GM20431 (cell line): ENCODE data around the gene HIVEP3.

Source experiments
- in situ Hi-C: fragments of 300-500 bp; cut with MseI, MboI; formaldehyde crosslinking; loops from one replicate; pipeline ENCODE4 v1.15.0; 2020; ENCODE audit warnings: low sequenced_read_pairs; ENCODE audit not compliant: unreplicated experiment

Gene HIVEP3

DNA sequence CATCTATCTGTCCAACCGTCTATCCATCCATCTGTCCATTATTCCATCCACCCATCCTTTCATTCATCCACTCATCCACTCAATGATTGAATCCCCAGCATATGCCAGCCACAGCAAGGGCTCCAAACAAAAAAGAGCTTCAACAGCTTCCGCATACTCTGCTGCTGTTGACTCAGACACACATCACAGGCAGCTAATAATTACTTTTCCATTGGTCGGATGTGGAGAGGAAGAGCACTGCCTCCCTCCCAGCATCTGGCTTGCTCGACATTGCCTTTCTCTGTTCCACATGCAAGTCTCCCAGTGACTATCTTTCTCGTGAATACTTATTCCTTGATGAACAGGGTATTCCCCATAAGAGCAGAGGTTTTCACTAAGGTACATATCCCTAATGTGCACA is 176.5 kb downstream of the HIVEP3 start:
- in situ Hi-C loops, result no loop called here

DNA sequence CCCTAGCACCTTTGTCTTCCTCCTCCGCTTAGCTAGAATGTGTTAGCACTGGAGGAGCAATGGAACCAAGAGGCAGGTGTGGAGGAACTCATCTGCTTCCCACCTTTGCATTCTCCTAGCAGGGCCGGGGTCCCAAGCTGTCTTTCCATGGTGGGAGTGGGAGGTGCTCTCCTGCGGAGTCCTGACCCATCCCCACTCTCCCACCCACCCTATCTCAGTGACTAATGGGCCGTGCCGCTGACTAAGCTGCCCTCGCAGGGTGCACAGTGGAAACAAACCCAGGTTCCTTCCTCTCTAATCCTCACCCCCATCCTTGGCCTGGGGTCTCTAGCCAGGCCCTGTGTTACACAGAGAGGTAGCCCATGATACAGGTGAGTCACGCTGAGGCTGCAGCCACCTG is 177.5 kb downstream of the HIVEP3 start:
- in situ Hi-C loops, result no loop called here

DNA sequence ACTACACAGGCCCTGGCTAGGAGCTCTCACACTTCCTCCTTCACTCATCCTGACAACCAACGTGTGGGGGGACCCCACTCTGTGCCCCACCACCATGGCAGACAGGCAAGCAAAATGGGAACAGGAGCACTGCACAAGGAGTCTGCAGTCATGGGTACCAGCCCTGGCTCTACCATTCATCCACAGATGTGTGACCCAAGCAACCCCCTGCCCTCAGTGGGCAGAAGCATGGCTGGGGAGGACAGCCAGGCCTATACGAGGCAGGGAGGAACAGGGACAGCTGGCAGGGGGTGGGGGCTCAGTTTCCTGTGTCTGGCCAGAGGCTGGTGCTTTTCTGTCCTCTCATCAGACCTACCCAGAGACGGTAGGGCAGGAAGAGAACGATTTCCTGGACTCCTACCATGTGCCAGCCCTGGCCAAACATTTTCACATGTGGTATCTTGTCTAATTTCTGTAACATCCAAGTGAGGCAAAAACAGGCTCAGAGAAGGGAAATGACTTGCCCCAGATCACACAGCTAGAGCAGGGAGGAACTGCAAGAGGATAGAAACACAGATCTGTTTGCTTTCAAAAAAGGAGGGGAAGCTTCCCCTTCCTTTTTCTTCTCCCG is 178.0 kb downstream of the HIVEP3 start:
- in situ Hi-C loops, result no loop called here

DNA sequence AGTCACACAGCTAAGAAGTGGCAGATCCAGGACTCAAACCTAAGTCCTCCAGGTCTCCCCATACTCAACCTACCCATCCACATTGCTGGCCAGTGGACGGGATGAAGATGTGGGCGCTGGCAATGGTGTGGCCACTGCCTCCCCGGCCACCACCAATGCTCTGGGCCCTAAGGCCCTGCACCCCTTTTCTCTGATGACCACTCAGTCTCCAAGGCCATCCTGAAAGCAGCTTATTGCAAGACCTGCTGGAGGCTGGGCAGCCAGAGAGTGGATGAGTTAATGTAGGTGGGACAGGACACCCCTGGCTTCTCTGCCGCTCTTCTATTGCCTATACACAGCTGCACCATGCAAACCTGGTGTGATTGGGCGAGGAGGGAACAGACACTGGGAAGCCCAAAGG is 178.7 kb downstream of the HIVEP3 start:
- in situ Hi-C loops, result no loop called here

DNA sequence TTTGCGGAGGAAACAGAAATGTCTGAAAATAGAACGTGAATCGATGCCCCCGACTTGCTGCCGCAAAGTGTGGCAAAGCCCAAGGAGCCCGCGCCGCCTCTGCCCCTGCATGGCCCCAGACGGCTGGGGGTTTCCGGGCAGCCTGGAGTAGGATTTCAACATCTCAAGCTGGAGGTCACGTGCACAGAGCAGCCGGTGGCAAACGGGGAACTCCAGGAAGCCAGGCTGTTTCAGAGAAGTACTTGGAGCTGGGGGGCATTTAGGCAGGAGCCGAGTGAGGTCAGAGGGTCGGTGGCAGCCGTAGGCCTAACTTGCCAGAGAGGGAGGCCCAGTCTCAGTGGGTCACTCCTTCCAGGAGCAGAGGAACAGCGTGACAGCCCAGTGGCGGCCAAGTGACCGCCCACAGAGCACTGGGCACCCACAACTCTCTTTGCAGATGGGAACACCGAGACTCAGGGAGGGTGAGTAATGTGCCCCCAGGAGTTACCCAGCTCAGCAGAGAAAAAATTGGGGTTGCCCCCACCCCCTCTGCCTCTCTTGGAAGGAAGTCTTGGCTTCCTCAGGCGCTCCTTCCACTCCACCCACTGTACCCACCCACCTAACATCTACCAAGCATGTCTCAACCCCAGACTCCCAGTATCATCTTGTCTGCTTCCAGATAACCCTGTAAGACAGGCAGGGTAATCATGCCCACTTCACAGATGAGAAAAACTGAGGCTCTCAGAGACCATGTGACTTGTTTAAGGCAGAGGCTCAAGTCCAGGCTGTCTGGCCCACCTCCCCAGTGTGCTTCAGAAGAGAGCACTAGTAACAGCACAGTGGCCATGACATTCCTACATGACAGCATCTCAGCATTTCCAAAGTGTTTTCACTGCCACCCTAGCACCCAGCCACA is 179.4 kb downstream of the HIVEP3 start:
- in situ Hi-C loops, result no loop called here

DNA sequence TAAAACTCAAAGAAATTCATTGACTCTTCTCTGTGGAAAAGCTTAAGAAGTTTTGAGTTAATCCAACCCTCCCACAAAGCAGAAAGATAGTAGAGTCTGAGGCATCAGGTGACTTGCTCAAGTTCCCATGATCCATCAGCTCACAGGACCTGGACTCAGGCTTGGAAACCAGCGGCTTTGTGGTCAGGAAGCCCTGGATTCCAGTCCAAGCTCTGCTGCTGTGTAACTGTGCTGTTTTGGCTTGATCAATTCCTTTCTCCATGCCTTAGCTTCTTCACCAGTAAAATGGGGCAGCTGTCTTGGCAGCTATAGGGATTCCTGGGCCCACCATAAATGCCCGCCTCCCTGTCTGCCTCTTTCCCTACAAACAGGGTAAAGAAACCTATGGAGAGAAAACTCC is 180.2 kb downstream of the HIVEP3 start:
- in situ Hi-C loops, result no loop called here

DNA sequence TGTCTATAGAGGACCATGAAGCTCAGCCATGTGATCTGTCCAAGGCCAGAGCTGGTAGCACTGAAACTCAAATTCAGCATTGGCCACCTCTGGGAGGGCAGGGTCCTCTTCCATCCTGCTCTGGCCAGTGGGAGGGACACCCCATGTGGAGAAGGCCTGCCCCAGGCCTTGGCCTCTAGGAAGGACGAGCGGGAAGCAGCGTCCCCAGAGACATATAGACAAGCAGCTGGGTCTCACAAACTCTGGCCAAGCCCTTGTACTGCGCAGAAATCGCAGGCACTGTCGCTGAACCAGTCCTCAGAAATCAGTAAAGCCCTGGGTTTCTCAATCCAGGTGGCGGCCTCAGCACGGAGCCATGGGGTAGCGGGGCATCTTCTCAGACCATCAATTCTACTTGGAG is 180.7 kb downstream of the HIVEP3 start:
- in situ Hi-C loops, result no loop called here

DNA sequence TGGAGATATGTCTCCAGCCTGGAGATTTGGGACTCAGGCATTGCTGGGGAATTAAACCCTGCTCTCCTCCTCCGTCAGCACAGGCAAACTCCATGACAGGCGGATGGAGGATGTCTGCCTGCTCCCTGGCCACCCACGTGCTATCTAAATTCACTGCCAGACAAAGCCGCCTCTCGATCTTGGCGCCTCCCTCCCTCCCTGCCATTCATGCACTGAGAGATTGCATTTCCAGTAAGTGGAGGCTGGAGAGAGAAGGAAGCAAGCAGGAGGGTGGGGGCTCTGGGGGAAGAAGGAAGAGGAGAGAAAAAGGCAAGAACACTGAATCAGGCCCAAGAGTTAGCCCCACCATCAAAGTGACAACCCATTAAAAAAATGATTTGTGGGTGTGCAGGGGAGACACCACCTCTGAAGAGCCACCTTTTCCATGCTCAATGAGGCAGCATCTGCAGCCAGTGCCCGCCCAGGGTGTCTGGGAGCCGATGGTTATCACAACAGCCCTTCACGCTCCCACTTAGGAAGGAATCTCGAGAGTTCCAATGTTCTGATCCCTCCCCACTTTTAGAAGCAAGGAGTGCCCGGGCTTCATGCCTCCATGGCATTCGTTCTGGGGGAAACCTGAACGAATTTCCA is 183.0 kb downstream of the HIVEP3 start:
- in situ Hi-C loops, result no loop called here

DNA sequence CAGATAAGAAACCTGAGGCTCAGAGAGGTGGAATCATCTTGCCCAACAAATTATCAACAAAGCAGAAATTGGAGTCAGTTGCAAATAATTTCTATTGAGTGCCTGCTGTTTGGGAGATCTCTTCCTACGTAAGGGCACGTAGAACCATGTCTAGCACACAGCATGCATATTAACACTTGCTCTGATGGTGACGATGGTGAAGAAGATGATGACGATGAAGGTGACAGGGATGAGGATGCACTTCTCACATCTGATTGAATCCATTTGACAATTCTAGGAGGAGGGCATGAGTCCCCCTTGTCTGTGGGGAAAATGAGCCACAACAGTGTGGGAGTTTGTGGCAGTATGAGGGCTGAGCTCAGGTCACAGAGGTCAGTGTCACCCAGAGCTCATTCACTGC is 183.6 kb downstream of the HIVEP3 start:
- in situ Hi-C loops, result no loop called here

DNA sequence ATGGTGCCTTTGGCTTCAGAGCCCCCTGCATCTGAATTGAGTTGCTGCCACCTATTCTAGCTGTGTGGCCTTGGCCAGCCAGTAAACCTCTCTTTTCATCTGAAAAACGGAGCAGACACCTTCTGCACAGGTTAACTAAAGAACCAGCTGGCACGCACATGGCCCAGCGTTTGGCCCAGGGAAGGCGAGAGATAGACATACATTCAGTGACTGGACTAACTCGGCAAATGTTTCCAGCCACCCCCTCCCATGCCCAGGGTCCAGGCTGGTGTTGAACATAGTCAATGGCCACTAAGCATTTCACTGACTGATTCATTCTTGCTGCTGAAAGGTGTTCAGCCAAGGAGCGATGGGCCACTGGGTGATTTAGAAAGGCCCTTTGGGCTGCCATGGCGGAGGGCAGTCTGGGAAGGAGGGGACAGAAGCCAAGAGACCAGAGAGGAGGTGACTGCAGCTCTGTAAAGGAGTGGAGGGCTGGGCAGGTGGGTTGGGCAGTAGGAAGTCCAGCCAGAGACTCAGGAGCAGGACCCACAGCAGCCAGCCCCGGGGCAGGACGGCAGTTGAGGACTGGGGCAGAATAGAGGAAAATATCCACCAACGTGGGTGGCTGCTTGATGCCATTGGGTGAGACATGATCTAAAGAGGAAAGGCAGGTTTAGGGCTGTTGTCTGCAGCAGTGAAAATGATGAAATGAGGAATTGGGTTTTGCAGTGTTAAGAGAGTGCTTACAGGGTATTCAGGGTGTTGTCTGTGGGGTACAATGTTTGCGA is 184.3 kb downstream of the HIVEP3 start:
- in situ Hi-C loops, result no loop called here

DNA sequence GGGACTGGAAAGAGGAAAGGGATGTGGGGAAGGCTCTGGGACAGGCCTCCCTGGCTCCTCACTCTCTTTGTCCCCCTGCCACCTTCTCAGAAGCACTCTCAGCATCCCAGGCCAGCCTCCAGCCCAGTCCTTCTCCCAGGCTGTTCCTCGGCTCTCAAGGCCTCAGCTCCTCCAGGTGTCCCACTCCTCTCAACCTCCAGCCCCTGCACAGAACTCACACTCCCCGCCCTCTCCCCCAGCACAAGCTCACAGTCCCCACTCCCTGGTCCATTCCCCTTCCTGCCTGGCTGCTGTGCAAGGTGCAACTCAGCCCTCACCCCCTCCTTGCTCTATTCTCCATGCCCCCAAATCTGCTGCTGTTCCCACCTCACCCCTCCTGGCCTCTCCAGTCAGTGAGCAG is 185.0 kb downstream of the HIVEP3 start:
- in situ Hi-C loops, result no loop called here

DNA sequence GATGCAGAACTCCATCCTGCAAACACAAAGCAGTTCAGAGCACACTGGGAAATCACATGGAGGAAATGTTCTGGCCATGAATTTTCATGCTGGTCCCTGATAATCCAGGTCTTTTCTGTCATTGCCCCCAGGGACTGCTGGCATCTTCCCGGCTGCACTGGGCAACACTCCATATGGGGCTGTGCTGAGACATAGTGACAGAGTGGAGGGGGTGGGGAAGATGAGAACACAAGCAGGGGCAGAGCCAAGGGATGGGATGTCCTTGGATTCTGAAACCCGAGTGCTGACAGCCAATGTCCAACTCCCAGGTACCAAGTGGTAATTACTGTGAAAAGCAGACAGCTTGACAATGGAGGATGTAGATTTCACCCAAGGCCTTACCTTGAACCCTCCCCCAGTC is 185.7 kb downstream of the HIVEP3 start:
- in situ Hi-C loops, result no loop called here

DNA sequence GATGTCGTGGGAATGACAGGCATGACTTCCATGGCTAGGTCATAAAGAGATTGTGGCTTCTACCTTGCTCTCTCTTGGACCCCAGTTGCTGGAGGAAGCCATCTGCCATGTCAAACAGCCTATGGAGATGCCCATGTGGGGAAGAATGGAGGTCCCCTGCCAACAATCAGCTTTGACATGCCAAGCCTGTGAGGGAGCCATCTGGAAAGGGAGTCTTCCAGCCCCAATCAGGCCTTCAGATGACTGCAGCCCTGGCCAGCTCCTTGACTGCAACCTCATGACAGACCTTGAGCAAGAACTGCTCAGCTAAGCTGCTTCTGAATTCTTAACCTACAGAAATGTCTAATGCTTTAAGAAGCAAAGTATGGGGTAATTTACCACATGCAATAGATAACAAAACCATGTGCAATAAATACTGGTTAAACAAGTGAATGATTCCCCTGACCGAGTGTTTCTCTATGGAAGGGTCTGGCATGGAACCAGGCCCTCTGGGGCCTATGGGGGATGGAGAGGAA is 187.1 kb downstream of the HIVEP3 start:
- in situ Hi-C loops, result no loop called here

DNA sequence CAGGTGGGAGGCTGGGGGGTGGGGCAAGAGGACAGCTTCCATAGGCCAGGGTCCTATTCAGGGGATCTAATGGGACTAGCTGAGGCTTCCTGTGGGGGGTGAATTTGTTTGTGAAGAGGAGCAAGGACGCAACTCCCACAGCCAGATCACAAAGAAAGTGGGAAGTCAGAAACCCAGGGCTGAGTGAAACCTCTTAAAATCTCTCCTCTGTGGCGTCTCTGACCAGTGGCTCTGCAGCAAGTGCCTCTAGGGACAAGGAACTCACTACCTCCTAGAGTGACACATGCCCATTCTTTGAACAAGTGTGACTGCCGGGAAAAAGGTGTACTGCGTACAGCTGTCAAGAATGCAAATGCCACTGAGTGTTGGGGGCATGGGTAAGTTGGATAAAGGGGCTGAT is 187.9 kb downstream of the HIVEP3 start:
- in situ Hi-C loops, result no loop called here

DNA sequence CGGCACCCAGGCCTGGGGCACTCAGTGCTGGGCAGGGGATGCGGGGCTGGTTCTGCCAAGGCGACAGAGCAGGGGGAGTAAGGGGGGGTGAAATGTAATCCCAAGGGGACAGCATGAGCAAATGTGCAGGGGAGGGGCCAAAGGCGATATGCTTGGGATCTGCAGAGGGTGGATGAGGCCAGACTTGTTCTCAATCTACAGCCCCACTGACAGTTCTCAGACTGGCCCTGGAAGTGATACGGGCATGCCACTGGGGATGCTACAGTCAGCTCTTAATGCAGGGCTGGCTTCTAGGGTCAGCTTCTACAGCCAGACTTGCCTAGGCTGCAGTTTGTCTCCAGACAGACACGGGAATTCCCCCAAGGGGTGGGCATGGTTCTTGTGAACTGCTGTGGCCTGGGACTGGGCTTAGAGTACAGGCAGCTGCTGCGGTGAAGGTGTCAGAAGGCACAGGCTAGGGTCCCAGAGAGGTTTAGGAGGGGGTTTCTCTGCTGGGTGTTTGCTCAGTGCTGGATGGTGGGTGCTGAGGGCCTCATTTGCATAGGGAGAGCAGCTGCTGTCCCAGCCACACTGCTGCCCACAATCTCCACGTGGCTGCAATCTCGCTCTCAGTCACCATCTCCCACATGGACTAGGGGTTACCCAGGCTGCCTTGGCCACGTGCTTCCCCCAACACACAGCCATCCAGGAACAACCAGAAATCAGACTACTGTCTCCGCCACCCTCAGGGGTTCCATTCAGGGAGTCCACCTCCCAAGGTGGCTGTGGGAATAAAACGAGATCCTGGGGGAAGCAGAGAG is 190.1 kb downstream of the HIVEP3 start:
- in situ Hi-C loops, result no loop called here

DNA sequence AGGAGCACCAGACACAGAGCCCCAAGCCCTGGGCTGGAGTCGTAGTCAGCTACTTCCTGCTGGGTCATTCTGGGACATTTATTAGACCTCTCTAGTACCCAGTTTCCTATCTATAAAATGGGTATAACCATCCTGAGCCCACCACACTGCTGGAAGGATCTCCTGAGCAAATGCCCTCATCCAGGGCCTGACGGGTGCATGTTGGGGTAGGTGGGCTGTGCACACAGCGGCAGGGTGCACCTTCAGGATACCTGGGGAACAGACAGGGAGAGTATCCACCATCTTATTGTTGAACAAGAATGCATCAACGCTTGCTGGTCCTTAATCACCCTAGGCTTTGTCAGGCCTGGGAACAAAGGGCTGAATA is 191.0 kb downstream of the HIVEP3 start:
- in situ Hi-C loops, result no loop called here

DNA sequence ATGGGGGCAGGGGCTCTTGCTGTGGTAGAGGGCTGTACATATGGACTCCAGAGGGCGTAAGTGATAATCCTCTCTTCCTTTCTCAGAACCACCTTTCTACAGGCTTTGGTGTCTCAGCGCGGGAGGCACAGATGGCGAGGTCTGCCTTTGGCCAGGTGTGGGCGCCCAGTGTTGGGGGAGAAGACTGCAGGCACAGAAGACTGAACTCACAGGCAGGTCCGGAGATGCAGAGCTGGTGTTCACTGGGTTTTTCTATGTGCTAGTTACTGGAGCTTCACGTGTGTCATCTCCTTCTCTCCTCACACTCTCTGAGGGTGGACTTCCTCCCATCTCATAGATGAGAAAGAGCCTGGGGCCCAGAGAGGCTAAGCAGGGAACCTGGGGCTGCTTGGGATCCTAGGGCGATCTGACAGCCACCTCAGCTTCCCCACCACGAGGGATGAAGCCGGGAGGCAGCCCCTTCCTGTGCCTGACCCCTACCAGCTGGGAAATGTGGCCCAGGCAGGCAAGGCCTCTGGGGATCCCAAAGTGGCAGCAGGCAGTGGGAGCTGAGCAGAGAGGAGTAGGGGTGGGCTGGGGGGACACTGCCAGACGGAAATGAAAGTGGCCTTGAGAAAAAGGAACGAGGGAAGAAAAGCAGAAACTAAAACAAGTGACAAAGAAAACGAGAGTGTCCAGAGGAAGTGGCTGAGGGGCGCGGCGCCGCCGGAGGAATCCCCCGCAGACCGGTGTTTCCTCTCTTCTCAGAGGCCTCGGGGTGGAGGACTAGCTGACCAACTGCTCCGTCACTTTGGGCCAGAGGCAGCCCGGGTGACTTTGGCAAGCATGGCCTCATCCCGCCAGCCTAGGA is 191.6 kb downstream of the HIVEP3 start:
- in situ Hi-C loops, result no loop called here

DNA sequence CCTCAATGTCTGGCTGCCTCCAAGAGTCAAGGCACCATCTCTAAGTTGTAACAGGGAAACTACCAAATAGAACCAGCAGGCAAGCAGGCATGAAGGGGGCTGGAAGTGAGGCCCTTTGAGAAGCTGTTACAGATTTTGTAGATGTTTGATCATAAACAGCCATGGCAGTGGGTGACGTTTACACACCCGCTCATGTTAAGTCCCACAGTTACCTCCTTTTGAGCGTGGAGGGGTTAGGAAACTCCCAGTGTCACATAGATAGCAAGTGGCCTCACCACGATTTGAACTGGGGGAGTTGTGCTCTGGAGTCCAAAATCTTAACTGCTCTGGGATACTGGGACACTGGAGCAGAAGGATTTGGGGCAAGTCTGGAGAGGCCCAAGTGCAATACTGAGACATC is 192.4 kb downstream of the HIVEP3 start:
- in situ Hi-C loops, result no loop called here

DNA sequence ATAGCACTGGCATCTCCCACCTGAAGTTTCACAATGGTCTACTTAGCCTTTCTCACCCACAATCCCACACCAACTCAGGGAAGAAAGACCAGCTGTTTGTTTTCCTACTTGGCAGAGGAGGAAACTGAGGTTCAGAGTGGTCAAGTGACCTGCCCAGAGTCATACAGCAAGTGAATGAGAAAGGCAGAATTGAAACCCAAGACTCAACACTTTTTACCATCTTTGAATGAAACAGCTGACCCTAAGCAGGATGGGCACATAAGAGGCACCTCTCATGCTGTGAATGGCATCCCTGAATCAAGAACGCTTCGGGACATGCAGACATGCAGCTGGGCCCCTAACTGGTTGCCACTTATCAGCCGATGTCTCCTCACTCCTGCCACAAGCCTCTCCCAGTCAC is 193.8 kb downstream of the HIVEP3 start:
- in situ Hi-C loops, result no loop called here
